Measurements from ENCODE around the gene RTN4. TPM values are rescaled to one million over a fixed set of nuclear protein-coding genes. Genes with fewer than 3 reads are reported as not detected.
A peak's percentile ranks its signal among the peaks of the same experiment; 100 is the strongest.

Gene RTN4
- total RNA-seq, 2 experiments from 2014 or later = 90.3 to 93.9 TPM

DNA sequence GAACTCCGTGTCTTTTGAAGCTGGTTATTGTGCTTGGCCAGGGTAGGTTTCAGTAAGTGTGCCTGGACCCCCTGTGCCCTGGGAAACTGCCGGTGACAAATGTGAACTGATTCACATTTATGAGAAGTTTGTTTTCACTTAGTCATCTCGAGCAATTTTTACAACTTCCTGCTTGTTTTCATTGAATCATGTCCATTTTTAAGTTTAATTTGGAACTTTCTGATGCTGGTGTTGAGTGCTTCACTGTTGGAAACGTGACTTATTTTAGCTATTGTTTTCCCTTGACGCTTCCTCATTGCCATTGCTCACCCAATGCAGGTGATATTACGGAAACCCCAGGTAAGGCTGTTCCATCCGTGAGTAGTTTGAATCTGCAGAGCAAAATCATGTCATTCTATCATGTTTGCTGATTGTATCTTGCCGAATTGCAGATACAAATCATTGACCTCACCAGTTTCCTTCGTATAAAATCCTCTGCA lies 97.2 kb downstream of the RTN4 start:
- H3K9me3 Mint-ChIP-seq (ENCODE audit: insufficient read depth) = no peaks in the 10 kb centered on the region
- ChIA-PET CTCF (no interaction called here), POLR2A (no interaction called here)
- no peak overlapping the region for H3K4me3 Mint-ChIP-seq
- peaks cover 2% of the 10 kb centered on the region for H3K4me1 Mint-ChIP-seq (ENCODE audit: low read depth)
- no peak for ATAC-seq
- no peak overlapping the region for H3K27ac Mint-ChIP-seq
- DNase-seq = no peak
- no peaks in the 10 kb centered on the region for H3K36me3 Mint-ChIP-seq (ENCODE audit: low read depth)
- H3K27me3 Mint-ChIP-seq (ENCODE audit: low read depth) = no peaks in the 10 kb centered on the region

DNA sequence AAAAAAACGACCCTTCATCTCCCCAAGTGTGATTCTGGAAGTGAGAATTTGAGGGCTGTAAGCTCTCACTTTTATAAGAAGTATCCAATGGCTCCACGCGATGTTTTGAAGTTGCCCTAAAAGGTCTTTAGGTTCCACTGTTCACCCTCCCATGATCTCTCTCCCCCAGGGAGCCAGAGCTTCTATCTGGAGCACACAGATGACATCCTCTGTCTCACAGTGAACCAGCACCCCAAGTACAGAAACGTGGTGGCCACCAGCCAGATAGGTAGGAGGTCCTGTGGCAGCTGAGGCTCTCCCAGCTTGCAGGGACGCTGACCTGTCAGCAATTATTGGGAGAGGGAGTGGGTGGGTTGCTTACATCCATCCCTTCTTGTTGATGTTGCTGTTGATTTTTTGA lies 97.8 kb downstream of the RTN4 start:
- H3K9me3 Mint-ChIP-seq (ENCODE audit: insufficient read depth) = no peaks in the 10 kb centered on the region
- DNase-seq (no peak), ATAC-seq (no peak)
- no peaks in the 10 kb centered on the region for H3K36me3 Mint-ChIP-seq (ENCODE audit: low read depth)
- no peaks in the 10 kb centered on the region for H3K27me3 Mint-ChIP-seq (ENCODE audit: low read depth)
- peaks cover 2% of the 10 kb centered on the region for H3K4me1 Mint-ChIP-seq (ENCODE audit: low read depth)
- POLR2A ChIA-PET = no interaction called here
- CTCF ChIA-PET = no interaction called here
- H3K27ac Mint-ChIP-seq = no peak overlapping the region
- no peak overlapping the region for H3K4me3 Mint-ChIP-seq

DNA sequence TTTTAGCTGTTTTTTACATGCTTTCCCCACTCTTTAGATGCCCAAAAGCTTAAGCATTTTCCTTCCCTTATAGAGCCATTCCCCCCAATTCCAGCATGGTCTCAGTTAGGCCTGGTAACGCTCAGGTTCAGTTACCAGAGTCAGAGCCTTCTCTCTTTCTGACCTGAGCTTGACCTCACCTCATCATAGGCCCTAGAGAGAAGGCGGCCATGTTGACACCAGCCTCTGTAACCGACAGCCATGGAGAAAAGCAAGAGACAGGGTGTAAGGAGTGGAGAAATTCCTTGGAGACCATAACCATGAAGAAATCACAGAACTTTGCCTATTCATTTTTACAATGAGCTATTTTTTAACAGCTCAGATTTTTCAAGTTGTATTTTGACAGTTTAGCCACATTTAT lies 99.4 kb downstream of the RTN4 start:
- Mint-ChIP-seq H3K4me3 (no peak overlapping the region), H3K36me3 (ENCODE audit: low read depth) (no peaks in the 10 kb centered on the region), H3K27me3 (ENCODE audit: low read depth) (no peaks in the 10 kb centered on the region), H3K4me1 (ENCODE audit: low read depth) (peaks cover 2% of the 10 kb centered on the region), H3K9me3 (ENCODE audit: insufficient read depth) (no peaks in the 10 kb centered on the region), H3K27ac (no peak overlapping the region)
- CTCF ChIA-PET = no interaction called here
- POLR2A ChIA-PET = no interaction called here
- ATAC-seq (no peak), DNase-seq (no peak)

DNA sequence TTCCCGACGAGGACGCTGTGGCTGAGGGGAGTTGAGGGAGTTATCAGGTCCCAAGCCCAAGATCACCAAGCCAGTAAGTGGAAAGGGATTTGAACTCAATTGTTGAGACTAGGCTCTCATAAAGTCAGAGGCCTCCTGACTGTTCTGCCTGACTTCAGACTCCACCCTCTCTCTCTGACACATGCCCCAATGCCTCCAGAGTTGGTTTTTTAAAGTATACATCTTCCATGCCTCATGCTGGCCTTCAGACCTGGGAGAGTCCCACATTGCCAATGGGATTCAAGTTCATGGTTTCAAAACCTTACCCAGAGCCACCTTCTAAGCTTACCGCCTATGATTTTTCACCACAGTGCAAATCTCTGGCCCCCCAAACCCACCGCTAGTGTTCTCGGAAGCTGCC lies 100.8 kb downstream of the RTN4 start:
- H3K36me3 Mint-ChIP-seq (ENCODE audit: low read depth) = no peaks in the 10 kb centered on the region
- no peaks in the 10 kb centered on the region for H3K9me3 Mint-ChIP-seq (ENCODE audit: insufficient read depth)
- CTCF ChIA-PET = no interaction called here
- DNase-seq = no peak
- H3K27me3 Mint-ChIP-seq (ENCODE audit: low read depth) = no peaks in the 10 kb centered on the region
- no peak overlapping the region for H3K27ac Mint-ChIP-seq
- peaks cover 5% of the 10 kb centered on the region for H3K4me1 Mint-ChIP-seq (ENCODE audit: low read depth)
- H3K4me3 Mint-ChIP-seq = no peak overlapping the region
- no peak for ATAC-seq
- POLR2A ChIA-PET = no interaction called here

DNA sequence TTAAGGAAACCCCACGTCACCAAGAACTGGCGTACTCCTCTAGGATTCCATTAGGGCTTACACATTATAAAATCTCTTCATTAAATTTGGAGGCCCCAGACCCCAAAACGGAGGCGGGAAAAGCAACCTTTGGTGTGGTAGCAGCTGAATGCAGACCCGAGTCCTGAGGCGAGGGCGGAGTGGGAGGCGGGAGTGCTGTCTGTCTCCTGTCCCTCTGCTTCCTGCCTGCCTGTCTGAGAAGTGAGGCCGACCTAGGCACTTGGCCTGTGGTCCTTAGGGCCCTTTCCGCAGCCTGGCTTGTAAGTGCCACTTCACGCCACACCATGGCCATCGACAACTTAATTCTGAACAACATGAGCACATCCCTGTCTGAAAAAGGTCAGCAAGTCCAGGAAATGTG lies 102.1 kb downstream of the RTN4 start:
- DNase-seq (no peak), ATAC-seq (no peak)
- H3K4me3 Mint-ChIP-seq = no peak overlapping the region
- H3K27ac Mint-ChIP-seq = no peak overlapping the region
- ChIA-PET CTCF (no interaction called here), POLR2A (no interaction called here)
- no peaks in the 10 kb centered on the region for H3K27me3 Mint-ChIP-seq (ENCODE audit: low read depth)
- H3K9me3 Mint-ChIP-seq (ENCODE audit: insufficient read depth) = no peaks in the 10 kb centered on the region
- peaks cover 5% of the 10 kb centered on the region for H3K4me1 Mint-ChIP-seq (ENCODE audit: low read depth)
- H3K36me3 Mint-ChIP-seq (ENCODE audit: low read depth) = no peaks in the 10 kb centered on the region

DNA sequence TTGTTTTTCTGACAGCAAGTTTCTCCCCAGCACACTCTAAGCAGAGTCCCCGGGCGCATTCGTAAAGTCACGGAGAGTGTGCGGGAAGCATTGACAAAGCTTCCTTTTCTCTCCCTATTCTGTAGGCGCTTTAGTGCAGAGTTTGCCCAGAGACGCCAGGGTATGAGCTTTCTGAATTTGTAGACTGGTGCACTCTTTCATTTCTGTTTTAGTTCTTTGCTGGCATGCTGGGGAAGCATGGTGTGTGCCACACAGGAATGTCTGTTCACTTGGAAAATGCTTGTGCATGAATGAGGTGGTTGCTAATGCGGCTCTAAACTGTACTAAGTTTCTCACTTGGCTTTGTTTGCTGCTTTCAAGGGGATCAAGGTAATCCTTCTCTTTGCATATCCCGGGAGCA lies 102.6 kb downstream of the RTN4 start:
- POLR2A ChIA-PET = no interaction called here
- Mint-ChIP-seq H3K27ac (no peak overlapping the region), H3K4me3 (no peak overlapping the region), H3K4me1 (ENCODE audit: low read depth) (peaks cover 5% of the 10 kb centered on the region), H3K27me3 (ENCODE audit: low read depth) (no peaks in the 10 kb centered on the region), H3K9me3 (ENCODE audit: insufficient read depth) (no peaks in the 10 kb centered on the region), H3K36me3 (ENCODE audit: low read depth) (no peaks in the 10 kb centered on the region)
- no peak for ATAC-seq
- no peak for DNase-seq
- CTCF ChIA-PET = no interaction called here

DNA sequence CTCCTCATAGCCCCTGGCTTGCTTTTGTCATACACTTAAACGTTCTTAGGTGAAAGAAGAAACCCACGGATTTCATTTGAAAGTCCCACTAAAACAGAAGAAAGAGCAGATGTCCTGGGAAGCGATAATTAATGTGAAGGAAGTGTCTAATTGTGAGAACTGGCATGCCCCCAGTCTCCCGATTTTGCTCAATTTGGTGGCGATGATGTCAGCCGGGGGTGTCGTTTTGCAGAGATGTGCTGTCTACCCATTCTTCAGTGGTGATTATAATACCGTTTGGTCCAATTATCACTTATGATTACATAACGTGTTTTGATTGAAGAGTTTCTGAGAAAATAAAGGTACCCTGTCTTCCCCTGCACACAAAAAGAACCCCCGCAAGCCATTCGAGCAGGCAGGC lies 103.1 kb downstream of the RTN4 start:
- DNase-seq (no peak), ATAC-seq (no peak)
- H3K36me3 Mint-ChIP-seq (ENCODE audit: low read depth) = no peaks in the 10 kb centered on the region
- no peak overlapping the region for H3K4me3 Mint-ChIP-seq
- CTCF ChIA-PET = no interaction called here
- no peak overlapping the region for H3K27ac Mint-ChIP-seq
- peaks cover 5% of the 10 kb centered on the region for H3K4me1 Mint-ChIP-seq (ENCODE audit: low read depth)
- POLR2A ChIA-PET = no interaction called here
- H3K9me3 Mint-ChIP-seq (ENCODE audit: insufficient read depth) = no peaks in the 10 kb centered on the region
- H3K27me3 Mint-ChIP-seq (ENCODE audit: low read depth) = no peaks in the 10 kb centered on the region

DNA sequence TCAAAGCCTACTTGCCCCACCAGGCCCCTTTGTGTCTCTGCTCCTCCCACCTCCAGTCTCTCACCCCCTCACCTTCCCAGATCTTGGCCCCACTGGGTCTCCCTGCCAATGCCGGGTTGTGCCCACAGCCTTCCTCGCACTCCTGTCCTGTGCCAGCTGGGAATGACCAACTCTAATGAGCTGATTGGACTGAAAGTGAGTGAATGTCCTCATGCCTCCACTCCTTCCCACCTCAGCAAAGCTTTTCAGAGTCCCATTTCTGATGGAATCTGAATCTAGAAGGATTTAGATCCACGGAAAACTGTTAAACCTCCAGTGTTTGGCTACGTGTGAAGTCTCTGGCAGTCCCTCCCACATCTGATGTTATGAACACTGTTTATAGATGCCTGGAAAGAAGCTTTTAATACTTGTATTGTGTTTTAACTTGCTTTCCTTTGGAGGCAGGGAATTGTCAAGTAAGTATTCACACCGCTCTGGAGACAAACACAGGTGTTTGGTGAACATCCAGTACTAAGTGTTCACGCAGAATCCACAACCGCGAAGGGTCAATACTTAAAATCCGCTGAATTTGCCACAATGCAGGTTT lies 103.9 kb downstream of the RTN4 start:
- DNase-seq (no peak), ATAC-seq (no peak)
- CTCF ChIA-PET = no interaction called here
- no peaks in the 10 kb centered on the region for H3K9me3 Mint-ChIP-seq (ENCODE audit: insufficient read depth)
- no peak overlapping the region for H3K4me3 Mint-ChIP-seq
- POLR2A ChIA-PET = no interaction called here
- H3K27me3 Mint-ChIP-seq (ENCODE audit: low read depth) = no peaks in the 10 kb centered on the region
- no peak overlapping the region for H3K27ac Mint-ChIP-seq
- H3K4me1 Mint-ChIP-seq (ENCODE audit: low read depth) = peaks cover 3% of the 10 kb centered on the region
- H3K36me3 Mint-ChIP-seq (ENCODE audit: low read depth) = no peaks in the 10 kb centered on the region

DNA sequence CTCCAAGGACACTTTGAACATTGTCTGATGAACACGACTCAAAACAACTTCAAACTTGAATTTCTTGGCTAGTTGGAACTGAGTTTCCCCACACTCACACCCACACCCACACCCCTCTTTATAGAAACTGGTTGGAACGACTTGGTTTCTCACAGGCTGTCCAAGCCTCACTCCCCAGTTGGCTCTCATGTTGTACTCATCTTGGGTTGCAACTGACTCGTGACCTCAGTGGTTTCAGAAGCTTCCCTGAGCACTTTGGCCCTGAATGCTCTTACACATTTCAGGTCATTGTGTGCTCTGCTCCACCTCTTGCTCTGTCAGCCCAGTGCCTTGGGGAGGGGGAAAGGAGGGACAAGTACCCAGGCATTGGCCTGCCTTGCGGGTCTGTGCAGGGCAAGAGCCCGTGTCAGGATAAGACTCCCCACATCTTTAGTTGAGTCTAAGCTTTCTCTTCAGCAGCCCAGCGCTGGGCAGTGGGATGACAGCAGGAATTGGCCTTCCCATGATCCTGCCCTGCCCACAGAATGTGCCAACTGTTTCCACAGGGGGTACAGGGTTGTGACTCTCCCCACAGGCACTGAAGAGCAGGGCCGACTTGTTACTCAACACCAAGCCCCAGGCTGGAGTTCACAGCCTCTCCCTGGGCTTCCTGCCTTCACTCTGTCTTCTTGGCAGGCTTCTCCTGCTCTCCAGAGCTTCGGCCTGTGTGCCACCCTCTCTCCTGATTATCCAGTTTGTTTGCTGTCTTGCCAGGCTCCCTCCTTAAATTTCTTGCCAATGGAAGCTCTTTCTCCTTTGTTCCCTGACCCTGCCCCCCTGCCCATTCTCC lies 104.6 kb downstream of the RTN4 start:
- Mint-ChIP-seq H3K4me1 (ENCODE audit: low read depth) (peaks cover 3% of the 10 kb centered on the region), H3K4me3 (no peak overlapping the region), H3K27me3 (ENCODE audit: low read depth) (no peaks in the 10 kb centered on the region), H3K9me3 (ENCODE audit: insufficient read depth) (no peaks in the 10 kb centered on the region), H3K36me3 (ENCODE audit: low read depth) (no peaks in the 10 kb centered on the region), H3K27ac (peak overlapping the region; percentile 60)
- POLR2A ChIA-PET = no interaction called here
- DNase-seq (no peak), ATAC-seq (no peak)
- CTCF ChIA-PET = no interaction called here

DNA sequence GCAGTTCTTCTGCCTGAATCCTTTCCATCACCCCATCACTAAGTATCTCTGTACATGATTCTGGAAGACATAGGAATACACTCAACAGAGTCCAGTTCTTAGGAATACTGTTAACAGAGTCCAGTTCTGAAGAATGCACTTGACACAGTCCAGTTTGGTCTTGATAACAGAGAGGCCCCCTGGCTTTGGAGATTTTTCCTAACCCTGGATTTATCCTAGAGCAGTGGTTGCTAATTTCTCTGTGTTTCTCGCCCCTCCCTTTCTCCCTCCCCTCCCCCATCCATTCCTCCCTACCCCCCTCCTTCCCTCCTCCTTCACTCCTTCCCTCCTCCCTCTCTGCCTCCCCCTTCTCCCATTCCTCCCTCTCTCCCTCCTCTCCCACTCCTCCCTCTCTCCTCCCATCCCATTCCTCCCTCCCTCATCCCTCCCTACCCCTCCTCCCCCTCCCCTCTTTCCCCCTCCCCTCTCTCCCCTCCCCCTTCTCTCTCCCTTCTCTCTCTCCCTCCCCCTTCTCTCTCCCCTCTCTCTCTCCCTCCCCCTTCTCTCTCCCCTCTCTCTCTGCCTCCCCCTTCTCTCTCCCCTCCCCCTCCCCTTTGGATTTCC lies 105.4 kb downstream of the RTN4 start:
- ATAC-seq = no peak
- CTCF ChIA-PET = no interaction called here
- H3K9me3 Mint-ChIP-seq (ENCODE audit: insufficient read depth) = no peaks in the 10 kb centered on the region

DNA sequence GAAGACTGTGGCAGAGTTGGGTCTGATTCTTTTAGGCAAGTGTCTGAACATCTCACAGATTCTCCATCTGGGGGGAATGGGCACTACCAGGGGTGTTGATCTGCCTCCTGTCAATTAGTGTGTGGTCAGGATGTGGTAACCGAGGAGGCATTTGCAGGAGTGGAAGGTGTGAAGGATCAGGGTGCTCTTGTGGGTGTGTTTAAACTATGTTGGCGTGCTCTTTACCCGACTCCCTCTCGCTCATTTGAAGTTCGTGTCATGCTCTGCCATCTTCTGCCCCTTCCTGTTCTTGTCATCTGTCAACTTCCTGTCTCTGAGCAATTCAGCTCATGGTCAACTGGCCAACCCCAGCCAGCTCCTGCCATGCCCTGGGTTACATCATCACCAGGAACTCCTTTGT lies 107.9 kb downstream of the RTN4 start:
- no peaks in the 10 kb centered on the region for H3K27me3 Mint-ChIP-seq (ENCODE audit: low read depth)
- CTCF ChIA-PET = interaction anchor here (0.9 kb wide), 1 partner anchor 109 kb away, joined by 3 read pairs; no protein-coding TSS in a partner anchor

More for the DNA sequence above, 105.4 kb downstream of the RTN4 start:
- peaks cover 3% of the 10 kb centered on the region for H3K4me1 Mint-ChIP-seq (ENCODE audit: low read depth)
- no peaks in the 10 kb centered on the region for H3K36me3 Mint-ChIP-seq (ENCODE audit: low read depth)
- H3K27me3 Mint-ChIP-seq (ENCODE audit: low read depth) = no peaks in the 10 kb centered on the region
- H3K4me3 Mint-ChIP-seq = no peak overlapping the region
- POLR2A ChIA-PET = no interaction called here
- H3K27ac Mint-ChIP-seq = no peak overlapping the region
- no peak for DNase-seq

DNA sequence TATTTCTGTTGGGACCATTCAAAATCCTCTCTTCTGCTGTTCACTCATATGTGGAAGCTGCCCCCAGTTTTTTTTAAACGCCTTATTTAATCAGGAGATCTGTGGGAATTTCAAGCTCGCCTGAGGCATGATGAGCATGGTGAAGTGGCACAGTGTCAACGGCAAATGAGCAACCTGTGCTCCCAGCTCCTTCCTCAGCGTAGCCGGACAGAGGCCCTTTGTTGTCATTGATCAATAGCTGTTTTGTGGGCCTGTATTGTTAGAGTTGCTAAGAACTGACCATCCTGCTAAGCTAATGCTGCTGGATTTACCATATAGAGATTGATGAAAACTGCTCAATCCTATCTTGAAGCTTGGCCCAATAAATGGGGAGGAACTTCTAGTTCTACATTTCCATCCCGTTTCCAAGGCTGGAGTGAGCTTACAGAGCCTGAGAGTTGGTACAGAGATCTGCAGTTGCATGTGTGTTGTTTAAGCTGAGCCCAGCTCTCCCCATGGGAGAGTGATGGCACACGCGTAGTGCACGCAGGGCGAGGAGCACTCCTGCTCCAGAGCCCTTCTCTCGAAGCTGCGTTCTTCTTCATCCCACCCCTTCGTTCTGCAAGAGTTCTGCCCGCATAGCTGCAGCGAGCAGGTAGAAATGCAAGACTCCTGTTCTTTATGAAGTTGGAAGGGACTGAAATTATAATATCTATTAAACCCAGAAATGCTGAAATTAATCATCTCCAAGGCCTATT lies 108.8 kb downstream of the RTN4 start:
- H3K4me3 Mint-ChIP-seq = no peak overlapping the region
- POLR2A ChIA-PET = interaction anchor here (1.1 kb wide), 1 partner anchor 512 kb away, joined by 4 read pairs; no protein-coding TSS in a partner anchor
- no peaks in the 10 kb centered on the region for H3K36me3 Mint-ChIP-seq (ENCODE audit: low read depth)
- peaks cover 3% of the 10 kb centered on the region for H3K4me1 Mint-ChIP-seq (ENCODE audit: low read depth)
- DNase-seq (no peak), ATAC-seq (no peak)
- no peaks in the 10 kb centered on the region for H3K9me3 Mint-ChIP-seq (ENCODE audit: insufficient read depth)
- CTCF ChIA-PET = no interaction called here
- no peak overlapping the region for H3K27ac Mint-ChIP-seq
- H3K27me3 Mint-ChIP-seq (ENCODE audit: low read depth) = no peaks in the 10 kb centered on the region

More for the DNA sequence above, 107.9 kb downstream of the RTN4 start:
- Mint-ChIP-seq H3K4me3 (no peak overlapping the region), H3K27ac (no peak overlapping the region), H3K9me3 (ENCODE audit: insufficient read depth) (no peaks in the 10 kb centered on the region), H3K4me1 (ENCODE audit: low read depth) (peaks cover 3% of the 10 kb centered on the region), H3K36me3 (ENCODE audit: low read depth) (no peaks in the 10 kb centered on the region)
- ATAC-seq (peak; percentile 76), DNase-seq (peak; percentile 70)
- POLR2A ChIA-PET = interaction anchor here (1.1 kb wide), 1 partner anchor 513 kb away, joined by 4 read pairs; no protein-coding TSS in a partner anchor

Data from activated CD8-positive, alpha-beta T cell treated with anti-CD3 and anti-CD28 coated beads, Interleukin-2, amount 10 ng/mL, durations not matched to agents 7 days and 5 days (primary cell).